ENCODE data around the gene FRMPD4.

Gene FRMPD4

GRCh38 chrX:12554206-12554605 lies 415.9 kb downstream of the FRMPD4 start:
- DNase-seq = no peak

- no peak for DNase-seq
Measured at GRCh38 chrX:12563121-12563520, 424.8 kb downstream of the FRMPD4 start.

- no peak for DNase-seq
Measured at GRCh38 chrX:12564221-12564620, 425.9 kb downstream of the FRMPD4 start.

- DNase-seq = no peak
Measured at GRCh38 chrX:12567857-12568256, 429.6 kb downstream of the FRMPD4 start.

- DNase-seq = peak; percentile 3
Measured at GRCh38 chrX:12570859-12571501, 432.7 kb downstream of the FRMPD4 start.

GRCh38 chrX:12579311-12579710 lies 441.0 kb downstream of the FRMPD4 start:
- DNase-seq = no peak

GRCh38 chrX:12580548-12580947 lies 442.3 kb downstream of the FRMPD4 start:
- DNase-seq = no peak

- DNase-seq = no peak
Measured at GRCh38 chrX:12581546-12581945, 443.3 kb downstream of the FRMPD4 start.

- DNase-seq = no peak
Measured at GRCh38 chrX:12582649-12583048, 444.4 kb downstream of the FRMPD4 start.

- DNase-seq = no peak
Measured at GRCh38 chrX:12583543-12583942, 445.3 kb downstream of the FRMPD4 start.

GRCh38 chrX:12595720-12596119 lies 457.4 kb downstream of the FRMPD4 start:
- DNase-seq = no peak

GRCh38 chrX:12610079-12610478 lies 471.8 kb downstream of the FRMPD4 start:
- no peak for DNase-seq

GRCh38 chrX:12611471-12611870 lies 473.2 kb downstream of the FRMPD4 start:
- no peak for DNase-seq

- DNase-seq = no peak
Measured at GRCh38 chrX:12614266-12614665, 476.0 kb downstream of the FRMPD4 start.

GRCh38 chrX:12615061-12615460 lies 476.8 kb downstream of the FRMPD4 start:
- DNase-seq = no peak

- DNase-seq = no peak
Measured at GRCh38 chrX:12617241-12617640, 479.0 kb downstream of the FRMPD4 start.

GRCh38 chrX:12647230-12647629 lies 509.0 kb downstream of the FRMPD4 start:
- no peak for DNase-seq

- no peak for DNase-seq
Measured at GRCh38 chrX:12648995-12649394, 510.7 kb downstream of the FRMPD4 start.

- no peak for DNase-seq
Measured at GRCh38 chrX:12657433-12657832, 519.2 kb downstream of the FRMPD4 start.

- DNase-seq = no peak
Measured at GRCh38 chrX:12657881-12658280, 519.6 kb downstream of the FRMPD4 start.

- DNase-seq = no peak
Measured at GRCh38 chrX:12661464-12661863, 523.2 kb downstream of the FRMPD4 start.

- no peak for DNase-seq
Measured at GRCh38 chrX:12672367-12673106, 534.3 kb downstream of the FRMPD4 start.

GRCh38 chrX:12673487-12673886 lies 535.2 kb downstream of the FRMPD4 start:
- no peak for DNase-seq

- no peak for DNase-seq
Measured at GRCh38 chrX:12679522-12679921, 541.2 kb downstream of the FRMPD4 start.

GRCh38 chrX:12681047-12681446 lies 542.8 kb downstream of the FRMPD4 start:
- DNase-seq = no peak
